ENCODE results near the gene ATXN10. TPM values are rescaled to one million over a fixed set of nuclear protein-coding genes. Genes with fewer than 3 reads are reported as not detected.

ATXN10 gene
- polyA plus RNA-seq, 1 donor, result 312 TPM

GRCh38 chr22:45877036-45877380 lies 205.4 kb downstream of the ATXN10 start:
- no peak for DNase-seq

- DNase-seq, result no peak
Observed at GRCh38 chr22:45877651-45878050, 206.0 kb downstream of the ATXN10 start.

- DNase-seq, result no peak
Observed at GRCh38 chr22:45878051-45878781, 206.6 kb downstream of the ATXN10 start.

DNA sequence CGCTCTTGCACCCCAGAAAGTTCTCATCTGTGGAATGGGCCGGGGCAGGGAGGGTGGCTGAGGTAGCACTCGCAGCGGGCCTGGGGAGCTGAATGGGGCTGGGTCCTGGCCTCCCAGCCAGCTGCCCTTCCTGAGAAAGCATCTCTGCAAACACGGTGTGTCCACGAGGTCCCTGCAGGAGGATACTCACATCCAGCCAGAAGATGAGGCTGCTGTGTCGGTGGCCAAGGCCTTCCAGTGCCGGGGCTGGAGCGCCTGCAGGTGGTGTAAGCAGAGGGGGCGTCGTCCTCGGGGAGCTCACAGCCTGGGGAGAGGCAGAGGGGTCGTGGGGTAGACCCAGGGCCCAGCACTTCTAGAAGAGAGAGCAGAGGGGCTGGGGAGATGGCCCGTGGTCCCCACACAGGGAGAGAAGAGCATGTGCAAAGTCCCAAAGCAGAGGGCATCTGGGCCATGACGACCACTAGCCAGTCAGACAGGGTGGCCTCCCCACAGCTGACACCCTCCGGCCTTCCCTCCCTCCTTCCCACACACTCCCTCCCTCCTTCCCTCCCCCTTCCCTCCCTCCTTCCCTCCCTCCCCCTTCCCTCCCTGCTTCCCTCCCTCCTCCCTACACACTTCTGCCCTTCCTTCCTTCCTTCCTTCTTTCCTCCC lies 207.4 kb downstream of the ATXN10 start:
- no peak for DNase-seq

DNA sequence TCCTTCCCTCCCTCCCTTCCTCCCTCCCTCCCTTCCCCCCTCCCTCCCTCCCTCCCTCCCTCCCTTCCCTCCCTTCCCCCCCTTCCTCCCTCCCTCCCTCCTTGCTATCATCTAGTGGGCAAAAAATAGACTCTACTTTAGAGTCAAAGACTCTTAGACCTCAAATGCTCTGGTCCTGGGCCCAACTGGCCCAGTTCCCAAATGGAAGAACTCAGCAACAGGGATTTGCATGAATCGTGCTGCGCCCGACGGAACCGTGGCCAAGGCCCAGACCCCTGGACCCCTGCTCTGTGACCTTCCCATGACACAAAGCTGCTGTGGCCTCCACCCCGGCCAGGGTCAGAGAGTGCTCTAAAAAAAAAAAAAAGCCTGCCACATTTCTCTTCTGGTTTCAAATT lies 207.9 kb downstream of the ATXN10 start:
- DNase-seq, result no peak

- no peak for DNase-seq
Observed at GRCh38 chr22:45880091-45880715, 208.6 kb downstream of the ATXN10 start.

- DNase-seq, result no peak
Observed at GRCh38 chr22:45880716-45881523, 209.3 kb downstream of the ATXN10 start.

DNA sequence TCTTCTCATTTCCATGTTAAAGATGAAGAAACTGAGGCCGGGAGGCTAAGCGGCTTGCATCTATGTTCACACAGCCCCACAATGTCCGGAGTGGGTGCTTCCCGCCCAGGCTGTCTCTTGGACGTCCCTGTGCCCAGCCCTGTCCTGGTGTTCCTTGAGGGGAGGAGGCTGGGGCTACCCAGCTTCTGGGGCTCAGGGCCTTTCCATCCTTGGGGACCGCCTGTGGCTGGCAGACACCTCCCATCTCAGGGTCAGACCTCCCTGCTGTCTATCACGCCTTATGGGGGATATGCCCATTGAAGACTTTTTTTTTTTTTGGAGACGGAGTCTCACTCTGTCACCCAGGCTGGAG lies 209.9 kb downstream of the ATXN10 start:
- no peak for DNase-seq

- DNase-seq, result no peak
Observed at GRCh38 chr22:45882881-45883810, 211.5 kb downstream of the ATXN10 start.

DNA sequence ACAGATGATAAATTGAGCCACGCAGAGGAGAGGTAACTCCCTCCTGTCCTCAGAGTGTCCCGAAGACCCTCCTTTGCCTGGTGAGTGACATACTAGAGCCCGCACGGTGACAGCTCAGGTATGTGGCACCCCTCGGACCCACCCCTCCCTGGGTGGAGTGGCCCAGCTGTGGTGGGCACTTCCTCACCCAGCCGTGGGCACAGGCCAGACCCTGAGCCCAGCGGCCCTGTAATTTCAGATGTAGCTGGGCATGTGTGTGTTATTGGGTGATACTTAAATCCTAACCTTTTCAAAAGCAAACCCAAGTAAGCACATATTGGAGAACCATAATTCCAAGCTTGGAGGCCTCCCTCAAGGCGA lies 212.2 kb downstream of the ATXN10 start:
- no peak for DNase-seq

- no peak for DNase-seq
Observed at GRCh38 chr22:45884201-45885062, 212.8 kb downstream of the ATXN10 start.

DNA sequence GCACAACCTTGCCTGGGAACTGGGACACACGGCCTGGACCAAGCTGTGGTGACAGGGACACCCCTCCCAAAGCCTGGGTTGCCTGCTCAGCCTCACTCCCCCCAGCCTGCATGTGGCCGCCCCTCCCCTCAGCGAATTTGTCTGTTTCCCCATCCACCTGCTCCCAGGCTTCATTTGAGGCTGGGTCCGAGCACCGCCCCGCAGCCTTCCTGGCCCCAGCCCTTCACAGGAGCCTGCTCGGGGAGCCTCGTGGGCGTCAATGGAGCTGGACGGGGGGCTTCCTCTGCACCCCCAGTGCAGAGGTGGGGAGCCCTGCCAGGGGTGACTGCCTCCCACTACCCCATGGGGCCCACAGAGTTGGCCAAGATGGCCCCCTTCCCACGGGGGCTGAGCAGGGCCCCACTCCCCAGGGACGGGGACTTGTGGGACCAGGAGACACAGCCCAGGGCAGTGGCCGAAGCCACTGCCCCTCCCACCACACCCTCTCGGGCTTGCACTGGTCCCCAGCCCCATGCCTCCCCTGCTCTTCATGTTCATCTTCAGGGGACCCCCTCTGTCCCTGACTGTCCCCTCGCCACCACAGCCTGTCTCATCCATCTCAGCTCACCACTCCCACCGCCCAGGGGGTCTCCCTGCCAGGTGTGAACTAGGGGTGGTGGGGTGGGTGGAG lies 213.7 kb downstream of the ATXN10 start:
- no peak for DNase-seq

GRCh38 chr22:45885941-45886395 lies 214.3 kb downstream of the ATXN10 start:
- no peak for DNase-seq

DNA sequence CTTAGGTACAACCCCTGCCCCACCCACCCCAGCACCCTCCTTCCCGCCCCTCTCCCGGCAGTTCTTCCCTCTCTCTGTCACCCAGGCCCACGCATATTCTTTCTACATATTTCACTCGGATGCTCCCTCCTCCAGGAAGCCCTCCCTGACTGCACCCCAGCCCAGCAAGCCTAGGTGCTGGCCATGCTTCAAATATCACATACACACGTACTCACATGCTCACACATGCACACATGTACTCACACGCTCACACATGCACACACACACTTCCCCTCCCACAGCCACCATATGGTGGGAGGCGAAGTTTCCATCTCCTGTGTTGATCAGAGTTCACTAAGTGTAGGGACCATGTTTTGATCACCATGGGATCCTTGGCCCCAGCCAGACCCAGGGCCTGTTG lies 214.9 kb downstream of the ATXN10 start:
- DNase-seq, result no peak

DNA sequence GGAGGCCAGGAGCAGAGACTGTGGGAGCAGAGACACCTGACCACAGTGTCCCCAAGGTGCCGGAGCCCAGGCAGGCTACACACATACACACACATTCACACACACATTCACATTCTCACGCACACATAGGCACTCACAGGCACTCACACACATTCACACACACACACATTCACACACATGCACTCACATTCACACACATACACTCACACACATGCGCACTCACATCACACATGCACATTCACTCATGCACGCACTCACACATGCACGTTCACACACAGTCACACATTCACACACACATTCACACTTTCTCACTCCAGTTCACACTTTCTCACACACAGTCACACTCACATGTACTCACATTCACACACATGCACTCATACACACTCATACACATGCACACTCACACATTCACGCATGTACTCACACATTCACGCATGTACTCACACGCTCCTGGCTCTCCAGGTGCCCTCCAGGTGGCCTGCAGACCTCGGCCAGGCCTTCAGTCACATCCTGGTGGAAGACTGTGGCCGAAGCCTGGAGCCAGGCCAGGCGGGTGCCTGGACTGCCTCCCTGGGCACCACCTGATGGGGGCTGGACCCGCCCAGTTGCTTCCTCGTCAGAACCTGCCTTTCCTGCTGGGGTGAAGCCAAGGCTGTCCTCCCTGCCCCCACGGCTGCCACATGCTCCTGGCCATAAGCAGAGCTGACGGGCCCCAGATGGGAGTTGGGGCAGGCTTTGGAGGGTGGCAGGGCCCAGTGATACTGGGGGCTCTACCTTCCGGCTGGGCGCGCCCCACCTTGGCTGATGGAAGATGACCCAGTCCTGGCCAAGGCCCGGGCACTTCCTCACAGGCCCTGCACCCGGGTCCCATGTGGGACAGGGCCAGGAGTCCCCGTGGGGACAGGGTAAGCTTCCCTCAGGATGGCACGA lies 215.8 kb downstream of the ATXN10 start:
- no peak for DNase-seq

DNA sequence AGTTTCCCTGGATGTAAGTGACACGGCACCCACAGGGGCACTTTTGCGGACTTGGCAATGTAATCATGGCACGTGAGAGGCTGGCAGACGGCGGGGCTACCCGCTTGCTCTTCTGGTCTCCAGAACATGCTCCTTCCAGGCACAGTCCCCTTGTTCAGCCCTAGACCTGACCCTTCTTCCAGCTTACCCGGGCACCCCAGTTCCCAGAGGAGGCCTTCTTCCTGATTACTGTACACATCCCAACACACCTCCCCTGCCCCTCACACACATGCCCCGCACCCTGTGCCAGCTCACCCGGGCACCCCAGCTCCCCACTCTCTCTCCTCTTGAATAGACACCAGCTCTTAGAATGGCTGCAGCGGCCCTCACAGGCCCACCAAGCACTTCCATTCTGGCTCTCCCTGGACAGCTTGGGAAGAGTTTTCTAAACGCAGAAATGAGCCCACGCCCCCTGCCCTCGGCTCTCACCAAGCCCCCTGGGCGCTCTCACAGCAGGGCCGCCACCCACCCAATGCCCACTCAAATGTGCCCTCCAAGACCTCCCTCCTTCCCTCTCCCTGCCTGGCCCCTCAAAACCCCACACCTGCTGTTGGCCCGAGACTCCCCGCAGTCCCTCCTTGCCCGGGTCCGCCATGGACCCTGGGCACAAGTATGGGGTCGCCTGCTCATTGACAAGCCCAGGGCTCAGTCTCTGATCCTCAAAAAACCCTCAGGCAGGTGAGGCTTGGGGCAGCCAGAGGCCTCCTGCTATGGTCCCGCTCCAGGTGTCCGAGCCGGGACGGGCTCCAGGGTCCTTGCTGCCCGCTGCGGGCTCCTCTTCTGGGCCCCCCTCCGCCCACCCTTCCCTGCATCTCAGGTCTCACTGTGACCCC lies 216.8 kb downstream of the ATXN10 start:
- no peak for DNase-seq

DNA sequence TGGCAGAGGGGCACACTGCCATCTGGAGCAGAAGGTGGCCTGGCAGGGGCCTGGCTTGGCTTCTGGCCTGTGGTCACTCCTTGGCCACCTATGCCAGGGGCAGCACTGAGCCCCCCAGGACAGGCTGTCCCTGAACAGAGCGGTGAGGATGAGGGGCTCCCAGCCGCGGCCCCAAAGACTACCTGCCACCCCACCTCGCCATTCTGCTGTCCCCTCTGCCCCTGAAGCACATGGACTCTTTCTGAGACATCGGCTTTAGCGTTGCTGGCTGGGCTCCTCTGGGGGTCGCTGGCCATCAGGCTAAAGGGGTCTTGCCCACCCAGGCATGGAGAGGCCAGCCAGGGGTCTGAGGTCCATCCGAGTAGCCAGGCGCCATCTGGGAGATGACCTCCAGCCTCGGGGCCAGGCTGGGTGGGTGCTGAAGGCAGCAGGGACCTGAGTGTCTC lies 217.5 kb downstream of the ATXN10 start:
- DNase-seq, result no peak
